K562 (cell line): ENCODE results near the gene HIP1R. TPM values are rescaled to one million over a fixed set of nuclear protein-coding genes. Genes with fewer than 3 reads are reported as not detected.

Experiments used
- CAMTA2 ChIP-seq: fragments of 250-450 bp; sonication (Bioruptor Pico); conservative IDR thresholded peaks from 2 replicates; pipeline ENCODE4 v1.5.1; 2022
- CBFA2T3 ChIP-seq: fragments of 450-650 bp; IDR thresholded peaks from 2 replicates; pipeline ENCODE4 v1.6.1; 2017
- CC2D1A ChIP-seq: fragments of 450-650 bp; IDR thresholded peaks from 2 replicates; pipeline ENCODE4 v1.6.1; 2017; ENCODE audit warnings: mild to moderate bottlenecking
- DPF2 ChIP-seq: fragments of 450-650 bp; IDR thresholded peaks from 2 replicates; pipeline ENCODE4 v1.6.1; 2016
- EP300 ChIP-seq: IDR thresholded peaks from 2 replicates; pipeline ENCODE4 v1.6.1; 2012; ENCODE audit warnings: low read length, improper control_type of control experiment
- KLF16 ChIP-seq: IDR thresholded peaks from 2 replicates; pipeline ENCODE4 v1.6.1; 2016; ENCODE audit warnings: antibody characterized with exemption
- MAFF ChIP-seq: IDR thresholded peaks from 2 replicates; pipeline ENCODE4 v1.6.1; 2012; ENCODE audit warnings: low read length, improper control_type of control experiment
- MAFK ChIP-seq: IDR thresholded peaks from 2 replicates; pipeline ENCODE4 v1.6.1; 2011; ENCODE audit warnings: low read length, improper control_type of control experiment
- MTA2 ChIP-seq: fragments of 450-650 bp; IDR thresholded peaks from 2 replicates; pipeline ENCODE4 v1.6.1; 2016; ENCODE audit warnings: low read depth
- POLR3A ChIP-seq: IDR thresholded peaks from 2 replicates; pipeline ENCODE4 v1.6.1; 2011; ENCODE audit warnings: borderline replicate concordance, mild to moderate bottlenecking, moderate library complexity; ENCODE audit not compliant: insufficient read length, insufficient read depth; ENCODE audit errors: extremely low read depth
- SNIP1 ChIP-seq: fragments of 450-650 bp; IDR thresholded peaks from 2 replicates; pipeline ENCODE4 v1.7.1; 2017; ENCODE audit warnings: low read depth, mild to moderate bottlenecking
- TAL1 ChIP-seq: fragments of 450-650 bp; IDR thresholded peaks from 2 replicates; pipeline ENCODE4 v1.6.1; 2016; ENCODE audit warnings: mild to moderate bottlenecking
- ZNF121 ChIP-seq: sonication (generic); formaldehyde crosslinking; conservative IDR thresholded peaks from 2 replicates; pipeline ENCODE4 v1.8.0; 2022; ENCODE audit warnings: missing genetic modification reagents
- ZNF316 ChIP-seq: fragments of 450-650 bp; IDR thresholded peaks from 2 replicates; pipeline ENCODE4 v1.6.1; 2016
- polyA plus RNA-seq, 8 experiments: library from polyadenylated mRNA; depleted of rRNA in 4 of 8; stranded (reverse) in 5 of 8; unstranded in 3 of 8; fragments of >200 nt; fragmentation: Nextera tagmentation in 2 of 8; fragmentation: Illumina TruSeq in 1 of 8; extraction: Ambion mirVana in 2 of 8; extraction: Trizol in 1 of 8; gene quantifications; 2 replicates each; pipeline versions ENCODE4 v1.2.1 to v1.2.3, GENCODE V29; 2011 to 2014; ENCODE audit warnings: inconsistent platforms in 1 of 8, missing spikeins in 1 of 8
- total RNA-seq, 7 experiments: library from RNA; depleted of rRNA in 6 of 7; stranded (reverse); fragments of >200 nt in 6 of 7; fragmentation: Illumina TruSeq in 2 of 7; extraction: Trizol in 2 of 7; gene quantifications; 2 replicates each; pipeline versions ENCODE4 v1.2.1 to v1.2.3, GENCODE V29; 2011 to 2021; ENCODE audit warnings: low replicate concordance in 1 of 7
- TF ChIP-seq, protein P1 (sequence below): fragments of 450-650 bp; formaldehyde crosslinking; IDR thresholded peaks from 2 replicates; pipeline ENCODE4 v1.4.0; 2020; ENCODE audit warnings: mild to moderate bottlenecking, moderate library complexity
- TF ChIP-seq, protein P2 (sequence below): fragments of 450-650 bp; IDR thresholded peaks from 2 replicates; pipeline ENCODE4 v1.6.1; 2018; ENCODE audit not compliant: partially characterized antibody
- TF ChIP-seq, protein P3 (sequence below): IDR thresholded peaks from 2 replicates; pipeline ENCODE4 v1.6.1; 2012; ENCODE audit warnings: low read depth, low read length, improper control_type of control experiment, borderline replicate concordance
- TF ChIP-seq, protein P4 (sequence below): fragments of 450-650 bp; IDR thresholded peaks from 2 replicates; pipeline ENCODE4 v1.6.1; 2016; ENCODE audit warnings: mild to moderate bottlenecking
- TF ChIP-seq, protein P5 (sequence below), 3 experiments: IDR thresholded peaks in 2 of 3; conservative IDR thresholded peaks in 1 of 3; 2 replicates each; pipeline ENCODE4 v1.5.1; 2011 to 2012; ENCODE audit warnings: low read length in 3 of 3, mild to moderate bottlenecking in 3 of 3, control low read depth in 2 of 3, improper control_type of control experiment in 1 of 3, inconsistent platforms in 1 of 3, low read depth in 1 of 3, mixed read lengths in 1 of 3, moderate library complexity in 1 of 3; ENCODE audit not compliant: insufficient read depth in 2 of 3

The HIP1R gene
- total and polyA plus RNA-seq, 9 of the 15 experiments (the other 6 are each of a cell fraction or from before 2014, with no cell fraction given) = 0.15 to 31.0 (median 14.2) TPM

DNA sequence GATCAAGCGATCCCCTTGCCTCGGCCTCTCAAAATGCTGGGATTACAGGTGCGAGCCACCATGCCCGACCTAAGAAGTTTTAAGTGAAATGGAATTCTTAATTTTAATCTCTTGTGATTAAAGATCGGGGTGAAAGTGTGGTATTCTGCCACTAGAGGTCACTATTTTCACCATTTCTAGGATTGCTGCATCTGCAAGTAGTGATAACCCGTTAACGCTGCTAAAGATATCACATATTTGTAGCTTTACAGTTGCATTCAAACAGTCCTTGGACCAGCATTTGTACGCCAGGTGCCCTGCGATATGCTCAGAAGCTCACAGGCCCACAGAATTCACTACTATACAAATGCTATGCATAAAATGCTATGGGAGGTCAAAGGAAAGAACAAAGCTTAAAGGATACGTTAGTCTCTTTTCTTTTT is 41.6 kb upstream of the HIP1R start (continued):
- TF ChIP-seq, protein P1, sequence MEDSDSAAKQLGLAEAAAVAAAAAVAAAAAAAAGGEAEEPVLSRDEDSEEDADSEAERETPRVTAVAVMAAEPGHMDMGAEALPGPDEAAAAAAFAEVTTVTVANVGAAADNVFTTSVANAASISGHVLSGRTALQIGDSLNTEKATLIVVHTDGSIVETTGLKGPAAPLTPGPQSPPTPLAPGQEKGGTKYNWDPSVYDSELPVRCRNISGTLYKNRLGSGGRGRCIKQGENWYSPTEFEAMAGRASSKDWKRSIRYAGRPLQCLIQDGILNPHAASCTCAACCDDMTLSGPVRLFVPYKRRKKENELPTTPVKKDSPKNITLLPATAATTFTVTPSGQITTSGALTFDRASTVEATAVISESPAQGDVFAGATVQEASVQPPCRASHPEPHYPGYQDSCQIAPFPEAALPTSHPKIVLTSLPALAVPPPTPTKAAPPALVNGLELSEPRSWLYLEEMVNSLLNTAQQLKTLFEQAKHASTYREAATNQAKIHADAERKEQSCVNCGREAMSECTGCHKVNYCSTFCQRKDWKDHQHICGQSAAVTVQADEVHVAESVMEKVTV (CRISPR knock-in tag) = peak; percentile 16; the same call in 1 of the 2 replicates
- TF ChIP-seq, protein P2, sequence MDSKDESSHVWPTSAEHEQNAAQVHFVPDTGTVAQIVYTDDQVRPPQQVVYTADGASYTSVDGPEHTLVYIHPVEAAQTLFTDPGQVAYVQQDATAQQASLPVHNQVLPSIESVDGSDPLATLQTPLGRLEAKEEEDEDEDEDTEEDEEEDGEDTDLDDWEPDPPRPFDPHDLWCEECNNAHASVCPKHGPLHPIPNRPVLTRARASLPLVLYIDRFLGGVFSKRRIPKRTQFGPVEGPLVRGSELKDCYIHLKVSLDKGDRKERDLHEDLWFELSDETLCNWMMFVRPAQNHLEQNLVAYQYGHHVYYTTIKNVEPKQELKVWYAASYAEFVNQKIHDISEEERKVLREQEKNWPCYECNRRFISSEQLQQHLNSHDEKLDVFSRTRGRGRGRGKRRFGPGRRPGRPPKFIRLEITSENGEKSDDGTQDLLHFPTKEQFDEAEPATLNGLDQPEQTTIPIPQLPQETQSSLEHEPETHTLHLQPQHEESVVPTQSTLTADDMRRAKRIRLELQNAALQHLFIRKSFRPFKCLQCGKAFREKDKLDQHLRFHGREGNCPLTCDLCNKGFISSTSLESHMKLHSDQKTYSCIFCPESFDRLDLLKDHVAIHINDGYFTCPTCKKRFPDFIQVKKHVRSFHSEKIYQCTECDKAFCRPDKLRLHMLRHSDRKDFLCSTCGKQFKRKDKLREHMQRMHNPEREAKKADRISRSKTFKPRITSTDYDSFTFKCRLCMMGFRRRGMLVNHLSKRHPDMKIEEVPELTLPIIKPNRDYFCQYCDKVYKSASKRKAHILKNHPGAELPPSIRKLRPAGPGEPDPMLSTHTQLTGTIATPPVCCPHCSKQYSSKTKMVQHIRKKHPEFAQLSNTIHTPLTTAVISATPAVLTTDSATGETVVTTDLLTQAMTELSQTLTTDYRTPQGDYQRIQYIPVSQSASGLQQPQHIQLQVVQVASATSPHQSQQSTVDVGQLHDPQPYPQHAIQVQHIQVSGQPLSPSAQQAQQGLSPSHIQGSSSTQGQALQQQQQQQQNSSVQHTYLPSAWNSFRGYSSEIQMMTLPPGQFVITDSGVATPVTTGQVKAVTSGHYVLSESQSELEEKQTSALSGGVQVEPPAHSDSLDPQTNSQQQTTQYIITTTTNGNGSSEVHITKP = no peak
- TF ChIP-seq, protein P3, sequence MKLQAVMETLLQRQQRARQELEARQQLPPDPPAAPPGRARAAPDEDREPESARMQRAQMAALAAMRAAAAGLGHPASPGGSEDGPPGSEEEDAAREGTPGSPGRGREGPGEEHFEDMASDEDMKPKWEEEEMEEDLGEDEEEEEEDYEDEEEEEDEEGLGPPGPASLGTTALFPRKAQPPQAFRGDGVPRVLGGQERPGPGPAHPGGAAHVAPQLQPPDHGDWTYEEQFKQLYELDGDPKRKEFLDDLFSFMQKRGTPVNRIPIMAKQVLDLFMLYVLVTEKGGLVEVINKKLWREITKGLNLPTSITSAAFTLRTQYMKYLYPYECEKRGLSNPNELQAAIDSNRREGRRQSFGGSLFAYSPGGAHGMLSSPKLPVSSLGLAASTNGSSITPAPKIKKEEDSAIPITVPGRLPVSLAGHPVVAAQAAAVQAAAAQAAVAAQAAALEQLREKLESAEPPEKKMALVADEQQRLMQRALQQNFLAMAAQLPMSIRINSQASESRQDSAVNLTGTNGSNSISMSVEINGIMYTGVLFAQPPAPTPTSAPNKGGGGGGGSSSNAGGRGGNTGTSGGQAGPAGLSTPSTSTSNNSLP = peak; percentile 95; the same call in 1 of the 2 replicates
- TF ChIP-seq MAFK (peak; percentile 68), CAMTA2 (CRISPR knock-in tag) (no peak), ZNF316 (peak; percentile 54), MAFF (peak; percentile 45; the same call in 1 of the 2 replicates), SNIP1 (no peak), TAL1 (peak; percentile 65; the same call in 1 of the 2 replicates), POLR3A (no peak), MTA2 (0 out of 2 replicates have a peak, but pooled peaks have one; percentile 28), EP300 (peak; percentile 57; the same call in 1 of the 2 replicates), KLF16 (peak; percentile 46; the same call in 1 of the 2 replicates), CC2D1A (peak; percentile 32; the same call in 1 of the 2 replicates), DPF2 (peak; percentile 41; the same call in 1 of the 2 replicates), CBFA2T3 (peak; percentile 86), ZNF121 (CRISPR knock-in tag) (peak; percentile 31; the same call in 1 of the 2 replicates)
- TF ChIP-seq, protein P4, sequence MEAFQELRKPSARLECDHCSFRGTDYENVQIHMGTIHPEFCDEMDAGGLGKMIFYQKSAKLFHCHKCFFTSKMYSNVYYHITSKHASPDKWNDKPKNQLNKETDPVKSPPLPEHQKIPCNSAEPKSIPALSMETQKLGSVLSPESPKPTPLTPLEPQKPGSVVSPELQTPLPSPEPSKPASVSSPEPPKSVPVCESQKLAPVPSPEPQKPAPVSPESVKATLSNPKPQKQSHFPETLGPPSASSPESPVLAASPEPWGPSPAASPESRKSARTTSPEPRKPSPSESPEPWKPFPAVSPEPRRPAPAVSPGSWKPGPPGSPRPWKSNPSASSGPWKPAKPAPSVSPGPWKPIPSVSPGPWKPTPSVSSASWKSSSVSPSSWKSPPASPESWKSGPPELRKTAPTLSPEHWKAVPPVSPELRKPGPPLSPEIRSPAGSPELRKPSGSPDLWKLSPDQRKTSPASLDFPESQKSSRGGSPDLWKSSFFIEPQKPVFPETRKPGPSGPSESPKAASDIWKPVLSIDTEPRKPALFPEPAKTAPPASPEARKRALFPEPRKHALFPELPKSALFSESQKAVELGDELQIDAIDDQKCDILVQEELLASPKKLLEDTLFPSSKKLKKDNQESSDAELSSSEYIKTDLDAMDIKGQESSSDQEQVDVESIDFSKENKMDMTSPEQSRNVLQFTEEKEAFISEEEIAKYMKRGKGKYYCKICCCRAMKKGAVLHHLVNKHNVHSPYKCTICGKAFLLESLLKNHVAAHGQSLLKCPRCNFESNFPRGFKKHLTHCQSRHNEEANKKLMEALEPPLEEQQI = peak; percentile 64; the same call in 1 of the 2 replicates
- TF ChIP-seq, protein P5, sequence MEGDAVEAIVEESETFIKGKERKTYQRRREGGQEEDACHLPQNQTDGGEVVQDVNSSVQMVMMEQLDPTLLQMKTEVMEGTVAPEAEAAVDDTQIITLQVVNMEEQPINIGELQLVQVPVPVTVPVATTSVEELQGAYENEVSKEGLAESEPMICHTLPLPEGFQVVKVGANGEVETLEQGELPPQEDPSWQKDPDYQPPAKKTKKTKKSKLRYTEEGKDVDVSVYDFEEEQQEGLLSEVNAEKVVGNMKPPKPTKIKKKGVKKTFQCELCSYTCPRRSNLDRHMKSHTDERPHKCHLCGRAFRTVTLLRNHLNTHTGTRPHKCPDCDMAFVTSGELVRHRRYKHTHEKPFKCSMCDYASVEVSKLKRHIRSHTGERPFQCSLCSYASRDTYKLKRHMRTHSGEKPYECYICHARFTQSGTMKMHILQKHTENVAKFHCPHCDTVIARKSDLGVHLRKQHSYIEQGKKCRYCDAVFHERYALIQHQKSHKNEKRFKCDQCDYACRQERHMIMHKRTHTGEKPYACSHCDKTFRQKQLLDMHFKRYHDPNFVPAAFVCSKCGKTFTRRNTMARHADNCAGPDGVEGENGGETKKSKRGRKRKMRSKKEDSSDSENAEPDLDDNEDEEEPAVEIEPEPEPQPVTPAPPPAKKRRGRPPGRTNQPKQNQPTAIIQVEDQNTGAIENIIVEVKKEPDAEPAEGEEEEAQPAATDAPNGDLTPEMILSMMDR (IDR thresholded peaks at IDR 0.05 in 2 of 3, conservative IDR thresholded peaks at IDR 0.05 in 1 of 3; ENCODE audit: insufficient read depth in 2 of 3, low read depth in 1 of 3, low read length in 3 of 3) = peak; percentile 56 to 86 (median 82); a peak in 5 of 6 replicates
